K562 treated with DMSO at 1 percent for 48 hours (cell line): ENCODE results near the gene SDHAF2. TPM values are rescaled to one million over a fixed set of nuclear protein-coding genes. Genes with fewer than 3 reads are reported as not detected.

ENCODE experiments used
- total RNA-seq: library from RNA; unstranded; fragments of 300-600 nt; gene quantifications from 2 replicates; pipeline ENCODE4 v1.2.3, GENCODE V29; 2022; ENCODE audit warnings: low replicate concordance; ENCODE audit errors: extremely low read depth

Gene SDHAF2
- total RNA-seq, result not detected in 2 replicates

GRCh38 chr11:61429691-61430582 lies at the start of gene SDHAF2, which contains the start of gene CPSF7:
TSS of gene SDHAF2 (plus strand) at chr11:61430124. CDS start at chr11:61430147, 23 bp downstream.
TSS of gene CPSF7 (minus strand) at chr11:61429975. CDS start at chr11:61429235, 740 bp downstream.

Other genes with a start within 250 kb of the SDHAF2 start
- not detected in 2 replicates for gene PGA3, start 226.6 kb upstream of the SDHAF2 start, total RNA-seq
- gene PGA4, start 207.8 kb upstream of the SDHAF2 start, total RNA-seq, result not detected in 2 replicates
- gene PGA5, start 188.9 kb upstream of the SDHAF2 start, total RNA-seq, result not detected in 2 replicates
- not detected in 2 replicates for gene VWCE, start 134.8 kb upstream of the SDHAF2 start, total RNA-seq
- gene DDB1, start 97.0 kb upstream of the SDHAF2 start, total RNA-seq, result 223 TPM in 1 of 2 replicates, not detected in the other
- gene TKFC, start 96.9 kb upstream of the SDHAF2 start, total RNA-seq, result not detected in 2 replicates
- not detected in 2 replicates for gene CYB561A3, start 68.2 kb upstream of the SDHAF2 start, total RNA-seq
- gene TMEM138, start 67.8 kb upstream of the SDHAF2 start, total RNA-seq, result not detected in 2 replicates
- not detected in 2 replicates for gene TMEM216, start 37.5 kb upstream of the SDHAF2 start, total RNA-seq
- gene CPSF7, start 149 bp upstream of the SDHAF2 start, total RNA-seq, result not detected in 2 replicates
- gene LRRC10B, start 78.6 kb downstream of the SDHAF2 start, total RNA-seq, result not detected in 2 replicates
- gene SYT7, start 151.0 kb downstream of the SDHAF2 start, total RNA-seq, result not detected in 2 replicates